A673 (cell line): ENCODE data around the gene CDPF1. TPM values are rescaled to one million over a fixed set of nuclear protein-coding genes. Genes with fewer than 3 reads are reported as not detected.
A peak's percentile ranks its signal among the peaks of the same experiment; 100 is the strongest.

ENCODE experiments used
- BruUV-seq: library from RNA; stranded (reverse); fragments of 400-500 nt; replicated peaks from 2 replicates; lab custom pipeline; 2021; lab: Mats Ljungman, UMichigan
- CTCF ChIA-PET: fragments of 300-600 bp; sonication (Branson Sonifier 250); formaldehyde crosslinking; loops from one replicate; lab custom pipeline; 2022; ENCODE audit warnings: antibody characterized with exemption; lab: Charles Lee
- POLR2A ChIA-PET: fragments of 300-600 bp; sonication (Branson Sonifier 250); formaldehyde crosslinking; loops from one replicate; lab custom pipeline; 2022; ENCODE audit warnings: antibody characterized with exemption; ENCODE audit not compliant: low non-redundant PET; lab: Charles Lee
- DNase-seq: peaks from one replicate; pipeline ENCODE4 v3.0.0-alpha.2; 2015; ENCODE audit warnings: low spot score
- H3K27ac ChIP-seq: fragments of 200-600 bp; sonication (generic); 2 replicates; pipeline ENCODE4 v1.5.1; 2016; ENCODE audit warnings: mixed run types, low read depth, mild to moderate bottlenecking, mixed read lengths, antibody characterized with exemption, low read length; ENCODE audit not compliant: poor library complexity, severe bottlenecking
- H3K27me3 ChIP-seq: fragments of 200-600 bp; sonication (generic); replicated peaks from 2 replicates; pipeline ENCODE4 v1.6.1; 2017; ENCODE audit warnings: mixed run types, low read depth, mild to moderate bottlenecking, mixed read lengths, antibody characterized with exemption, low read length; ENCODE audit not compliant: insufficient read depth, poor library complexity
- H3K36me3 ChIP-seq: fragments of 200-600 bp; sonication (generic); 2 replicates; pipeline ENCODE4 v1.6.1; 2016; ENCODE audit warnings: mixed run types, mild to moderate bottlenecking, mixed read lengths, antibody characterized with exemption, low read length; ENCODE audit not compliant: insufficient read depth, poor library complexity, severe bottlenecking
- H3K4me1 ChIP-seq: fragments of 200-600 bp; sonication (generic); 2 replicates; pipeline ENCODE4 v1.6.1; 2017; ENCODE audit warnings: mixed run types, mild to moderate bottlenecking, mixed read lengths, antibody characterized with exemption, low read length; ENCODE audit not compliant: insufficient read depth, poor library complexity, severe bottlenecking
- H3K4me3 ChIP-seq: fragments of 200-600 bp; sonication (generic); 2 replicates; pipeline ENCODE4 v1.5.1; 2016; ENCODE audit warnings: low read depth, mixed run types, mild to moderate bottlenecking, mixed read lengths, low read length; ENCODE audit not compliant: poor library complexity, severe bottlenecking
- H3K9me3 ChIP-seq: fragments of 200-600 bp; sonication (generic); 2 replicates; pipeline ENCODE4 v1.6.1; 2016; ENCODE audit warnings: mixed run types, low read depth, mild to moderate bottlenecking, mixed read lengths, antibody characterized with exemption, low read length; ENCODE audit not compliant: poor library complexity, severe bottlenecking
- CTCF ChIP-seq: fragments of 300-800, 200-600 bp; sonication (generic); conservative IDR thresholded peaks from 2 replicates; pipeline ENCODE4 v1.5.1; 2017; ENCODE audit warnings: low read depth, mild to moderate bottlenecking, antibody characterized with exemption, low read length, moderate library complexity, mixed read lengths
- EZH2 ChIP-seq: fragments of 200-600 bp; sonication (generic); IDR thresholded peaks from 2 replicates; pipeline ENCODE4 v1.6.1; 2017; ENCODE audit warnings: borderline replicate concordance, low read depth, mild to moderate bottlenecking, mixed read lengths, antibody characterized with exemption, low read length; ENCODE audit not compliant: poor library complexity, severe bottlenecking
- intact Hi-C: fragments of 100-400 bp; cut with micrococcal nuclease; formaldehyde crosslinking; loops from one replicate; pipeline ENCODE4 v1.10.0; 2022; ENCODE audit not compliant: unreplicated experiment
- total RNA-seq: library from RNA; stranded (reverse); gene quantifications from 2 replicates; pipeline ENCODE4 v1.2.3, GENCODE V29; 2021

CDPF1 gene
- total RNA-seq, 1 experiment from 2014 or later = 7.0 TPM

DNA sequence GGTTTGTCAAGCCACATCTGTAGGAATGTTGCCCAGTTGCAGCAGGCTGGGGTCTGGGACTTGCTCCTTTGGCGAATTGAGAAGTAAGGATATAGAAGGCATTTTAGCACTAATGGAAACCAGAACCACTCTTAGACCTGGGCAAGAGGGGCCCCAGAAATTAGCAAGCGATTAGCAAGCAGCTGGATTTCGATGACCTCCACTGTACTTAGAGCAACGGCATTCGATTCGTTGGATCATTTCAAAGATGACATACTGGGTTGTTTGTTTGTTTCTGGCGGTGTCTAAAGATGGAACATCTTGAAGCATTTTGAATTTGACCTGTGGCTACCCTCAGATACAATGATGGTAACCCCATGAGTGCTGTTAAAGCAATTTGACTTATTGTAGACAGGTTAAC is 1.2 kb upstream of the CDPF1 start:
- Histone ChIP-seq H3K36me3 (no peaks in the 10 kb centered on the region), H3K4me1 (peaks cover 17% of the 10 kb centered on the region), H3K27me3 (no peaks in the 10 kb centered on the region), H3K4me3 (peak overlapping the region; percentile 93), H3K27ac (peak overlapping the region; percentile 91), H3K9me3 (no peaks in the 10 kb centered on the region)
- TF ChIP-seq CTCF = no peak
- no peak for TF ChIP-seq EZH2
- DNase-seq = no peak
- ChIA-PET POLR2A (no interaction called here), CTCF (no interaction called here)
- BruUV-seq = no TSS peak
- intact Hi-C loops = loop anchor here (2.0 kb wide), 1 partner anchor 46 kb away; the partner anchor contains the start of gene GTSE1

GRCh38 chr22:46250783-46251125 is 661 bp upstream of the CDPF1 start:
- BruUV-seq = no TSS peak

DNA sequence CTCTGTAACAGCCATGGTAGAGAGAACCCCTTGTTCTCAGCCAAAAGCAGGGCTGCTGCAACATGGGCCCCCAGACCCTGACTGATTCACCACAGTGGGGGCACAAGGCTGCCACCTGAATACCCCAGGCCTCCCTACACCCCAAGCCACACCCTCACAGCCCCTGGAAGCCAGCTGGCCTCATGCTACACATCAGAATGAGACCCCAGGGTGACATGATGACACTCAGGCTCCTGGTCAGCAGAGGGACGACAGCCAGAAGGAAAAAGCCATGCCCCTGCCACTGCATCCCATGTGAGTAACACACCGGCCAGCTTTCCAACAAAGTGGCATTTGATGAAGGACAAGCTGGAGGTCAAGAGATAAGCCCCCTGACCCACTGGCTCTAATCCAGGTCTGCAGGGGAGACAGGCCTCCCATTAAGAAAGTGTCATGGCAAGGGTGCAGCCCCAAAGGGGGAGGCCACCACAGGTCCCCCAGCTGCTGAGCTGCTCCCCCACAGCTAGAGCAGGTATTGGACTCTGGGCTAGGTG is 2.6 kb downstream of the CDPF1 start:
- no peak overlapping the region for H3K27ac ChIP-seq
- H3K9me3 ChIP-seq = no peaks in the 10 kb centered on the region
- H3K4me1 ChIP-seq = peaks cover 17% of the 10 kb centered on the region
- intact Hi-C loops = no loop called here
- CTCF ChIA-PET = no interaction called here
- TF ChIP-seq CTCF (no peak), EZH2 (no peak)
- POLR2A ChIA-PET = no interaction called here
- no peak for DNase-seq
- H3K27me3 ChIP-seq = no peaks in the 10 kb centered on the region
- BruUV-seq = no TSS peak
- H3K36me3 ChIP-seq = peaks cover 3% of the 10 kb centered on the region
- no peak overlapping the region for H3K4me3 ChIP-seq

More at GRCh38 chr22:46250783-46251125, 661 bp upstream of the CDPF1 start:
- H3K27me3 ChIP-seq = no peaks in the 10 kb centered on the region
- ChIA-PET POLR2A (no interaction called here), CTCF (interaction anchor here (1.5 kb wide), 1 partner anchor 129 kb away, joined by 5 read pairs; no protein-coding TSS in a partner anchor)
- peak overlapping the region; percentile 93 for H3K4me3 ChIP-seq
- no peaks in the 10 kb centered on the region for H3K36me3 ChIP-seq
- DNase-seq = no peak
- intact Hi-C loops = loop anchor here (2.0 kb wide), 1 partner anchor 46 kb away; the partner anchor contains the start of gene GTSE1
- no peaks in the 10 kb centered on the region for H3K9me3 ChIP-seq
- TF ChIP-seq EZH2 (no peak), CTCF (no peak)
- peak overlapping the region; percentile 91 for H3K27ac ChIP-seq
- peaks cover 17% of the 10 kb centered on the region for H3K4me1 ChIP-seq
